ENCODE data around the gene WDR31. TPM values are rescaled to one million over a fixed set of nuclear protein-coding genes. Genes with fewer than 3 reads are reported as not detected.

WDR31 gene
- total and polyA plus RNA-seq, 2 of the 4 experiments (the other 2 are of a cell fraction): 0.29 to 0.36 TPM

GRCh38 chr9:113311961-113312360, 28.1 kb downstream of the WDR31 start:
- no peaks in the 10 kb centered on the region for H3K9me1 ChIP-seq (ENCODE audit: insufficient read depth, low read length)
- in situ Hi-C loops (cut with MboI; ENCODE audit: low sequenced_read_pairs) (no loop called here), intact Hi-C loops (cut with micrococcal nuclease) (no loop called here), dilution Hi-C loops (cut with HindIII; ENCODE audit: low sequenced_read_pairs, unreplicated experiment) (no loop called here)
- peaks cover 2% of the 10 kb centered on the region; the same call in 1 of the 2 replicates for H3K9me3 ChIP-seq (ENCODE audit: control insufficient read depth, insufficient read depth, low read length)
- no peak overlapping the region for H2BK5ac ChIP-seq (ENCODE audit: low read depth, low read length, poor library complexity, severe bottlenecking)
- no peak for ATAC-seq (ENCODE audit: low read depth)
- no peaks in the 10 kb centered on the region for H3K4me1 ChIP-seq (ENCODE audit: control insufficient read depth, insufficient read depth, low read length)
- H3K4me2 ChIP-seq (ENCODE audit: low read depth, low read length): no peak overlapping the region
- TF ChIP-seq CTCF (conservative IDR thresholded peaks at IDR 0.05; ENCODE audit: low read depth, low read length): no peak
- no peak for TF ChIP-seq CEBPB (IDR thresholded peaks at IDR 0.05; ENCODE audit: low read depth, low read length)
- no peak for TF ChIP-seq RCOR1 (IDR thresholded peaks at IDR 0.05; ENCODE audit: insufficient replicate concordance, low read length)
- no peak for TF ChIP-seq RFX5 (IDR thresholded peaks at IDR 0.05; ENCODE audit: low read depth, low read length)
- no peak for TF ChIP-seq RAD21 (IDR thresholded peaks at IDR 0.05; ENCODE audit: low read length)
- no peak for TF ChIP-seq CHD1 (IDR thresholded peaks at IDR 0.05; ENCODE audit: low read depth, low read length)
- no peak for TF ChIP-seq SMC3 (IDR thresholded peaks at IDR 0.05; ENCODE audit: low read depth, low read length)
- TF ChIP-seq MAZ (IDR thresholded peaks at IDR 0.05; ENCODE audit: borderline replicate concordance, low read depth, low read length): no peak
- no peak for TF ChIP-seq FOS (IDR thresholded peaks at IDR 0.05; ENCODE audit: low read depth, low read length)
- TF ChIP-seq BHLHE40 (IDR thresholded peaks at IDR 0.05; ENCODE audit: low read depth, low read length): no peak
- no peak for TF ChIP-seq MAFK (IDR thresholded peaks at IDR 0.05; ENCODE audit: low read depth, low read length)
- TF ChIP-seq POLR2A (IDR thresholded peaks at IDR 0.05; ENCODE audit: low read depth, low read length): no peak
- no peak for TF ChIP-seq NFE2L2 (IDR thresholded peaks at IDR 0.05; ENCODE audit: low read depth, low read length)
- no peak for TF ChIP-seq MXI1 (IDR thresholded peaks at IDR 0.05; ENCODE audit: borderline replicate concordance, low read depth, low read length)
- TF ChIP-seq, protein P1, sequence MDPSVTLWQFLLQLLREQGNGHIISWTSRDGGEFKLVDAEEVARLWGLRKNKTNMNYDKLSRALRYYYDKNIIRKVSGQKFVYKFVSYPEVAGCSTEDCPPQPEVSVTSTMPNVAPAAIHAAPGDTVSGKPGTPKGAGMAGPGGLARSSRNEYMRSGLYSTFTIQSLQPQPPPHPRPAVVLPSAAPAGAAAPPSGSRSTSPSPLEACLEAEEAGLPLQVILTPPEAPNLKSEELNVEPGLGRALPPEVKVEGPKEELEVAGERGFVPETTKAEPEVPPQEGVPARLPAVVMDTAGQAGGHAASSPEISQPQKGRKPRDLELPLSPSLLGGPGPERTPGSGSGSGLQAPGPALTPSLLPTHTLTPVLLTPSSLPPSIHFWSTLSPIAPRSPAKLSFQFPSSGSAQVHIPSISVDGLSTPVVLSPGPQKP (IDR thresholded peaks at IDR 0.05; ENCODE audit: borderline replicate concordance, low read depth, low read length): no peak
- H3K9ac ChIP-seq (ENCODE audit: low read depth, low read length): no peak overlapping the region
- H2AFZ ChIP-seq (replicated peaks; ENCODE audit: low read length, poor library complexity): peak overlapping the region; percentile 33
- ChIA-PET POLR2A (ENCODE audit: unreplicated experiment) (no interaction called here), CTCF (no interaction called here)
- H4K91ac ChIP-seq (ENCODE audit: insufficient read depth, low read depth, low read length): no peak overlapping the region
- H3K18ac ChIP-seq (ENCODE audit: low read depth, low read length): no peak overlapping the region
- H3K36me3 ChIP-seq (ENCODE audit: control insufficient read depth, insufficient read depth, low read length): no peaks in the 10 kb centered on the region
- no peak overlapping the region for H4K8ac ChIP-seq (ENCODE audit: low read depth in 2 of 2, low read length in 2 of 2)
- no peak overlapping the region for H3K14ac ChIP-seq (replicated peaks; ENCODE audit: low read depth, low read length)
- H2AK5ac ChIP-seq (ENCODE audit: low read depth, low read length): no peak overlapping the region
- no peak overlapping the region for H2BK20ac ChIP-seq (ENCODE audit: low read depth, low read length)
- H4K5ac ChIP-seq (ENCODE audit: low read depth, low read length): no peak overlapping the region
- H3K4me3 ChIP-seq (ENCODE audit: insufficient read depth, low read depth, low read length): no peak overlapping the region
- no peak overlapping the region for H3K4ac ChIP-seq (ENCODE audit: low read depth, low read length)
- DNase-seq: no peak
- no peak overlapping the region for H3K27ac ChIP-seq (ENCODE audit: insufficient read depth, low read length)
- no peaks in the 10 kb centered on the region for H3K79me1 ChIP-seq (ENCODE audit: low read depth in 1 of 2, low read length in 2 of 2)
- H2BK15ac ChIP-seq (ENCODE audit: low read depth, low read length): no peak overlapping the region
- no peak overlapping the region for H2BK120ac ChIP-seq (ENCODE audit: low read depth, low read length)
- no peak overlapping the region for H2AK9ac ChIP-seq (replicated peaks; ENCODE audit: low read depth, low read length, poor library complexity)
- H4K20me1 ChIP-seq (ENCODE audit: insufficient read depth, low read length): no peaks in the 10 kb centered on the region
- H3K27me3 ChIP-seq (ENCODE audit: control insufficient read depth, insufficient read depth, low read length): peaks cover 12% of the 10 kb centered on the region; the same call in 1 of the 2 replicates
- no CpG with 5 or more reads among the region's 3 CpGs for WGBS, 2 experiments (ENCODE audit: extremely low coverage in 2 of 2, insufficient read length in 1 of 2)
- no TSS peak for BruUV-seq (replicated peaks)
- no peak overlapping the region for H3K56ac ChIP-seq (ENCODE audit: extremely low read depth, insufficient read depth, low read length)
- no peak overlapping the region for H3K23ac ChIP-seq (ENCODE audit: low read depth, low read length)

Measured in IMR-90 (cell line).